HG02763 (cell line): ENCODE results near the gene FAM20C.
"Not testable (repeated sequence)": the region's sequence is repeated elsewhere in the genome, so short reads cannot be mapped to it uniquely, and the experiment has no call there.

ENCODE experiments used
- ATAC-seq: cut with Tn5 transposase; IDR thresholded peaks from one replicate; pipeline ENCODE4 v1.9.1; 2021; ENCODE audit warnings: mild to moderate bottlenecking, moderate library complexity; ENCODE audit not compliant: unreplicated experiment

FAM20C gene

DNA sequence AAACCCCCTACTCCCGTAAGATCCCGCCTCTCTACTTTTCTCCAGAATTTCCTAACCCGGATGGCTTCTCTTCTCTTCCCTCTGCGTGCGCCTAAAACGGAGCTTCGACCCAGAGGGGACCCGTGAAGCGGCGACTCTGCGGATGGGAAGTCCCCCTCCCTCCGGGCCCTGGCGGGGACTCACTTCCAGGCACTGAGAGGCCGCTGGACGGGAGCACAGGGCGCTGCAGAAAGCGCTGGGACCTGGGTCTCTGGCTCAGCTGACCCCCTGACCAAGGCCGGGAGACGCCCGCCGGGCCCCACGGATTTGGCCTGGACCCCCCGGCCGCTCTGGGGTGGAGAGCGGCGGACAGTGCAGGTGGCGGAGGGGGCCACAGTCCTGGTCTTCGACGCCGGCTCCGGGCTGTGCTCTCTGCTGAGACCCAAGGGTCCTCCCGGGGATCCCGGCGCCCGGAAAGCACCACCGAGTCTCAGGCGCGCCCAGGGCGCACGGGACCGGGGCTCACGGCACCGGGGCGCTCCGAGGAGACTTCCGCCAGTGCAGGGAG is 96.9 kb downstream of the FAM20C start:
- no peak for ATAC-seq

DNA sequence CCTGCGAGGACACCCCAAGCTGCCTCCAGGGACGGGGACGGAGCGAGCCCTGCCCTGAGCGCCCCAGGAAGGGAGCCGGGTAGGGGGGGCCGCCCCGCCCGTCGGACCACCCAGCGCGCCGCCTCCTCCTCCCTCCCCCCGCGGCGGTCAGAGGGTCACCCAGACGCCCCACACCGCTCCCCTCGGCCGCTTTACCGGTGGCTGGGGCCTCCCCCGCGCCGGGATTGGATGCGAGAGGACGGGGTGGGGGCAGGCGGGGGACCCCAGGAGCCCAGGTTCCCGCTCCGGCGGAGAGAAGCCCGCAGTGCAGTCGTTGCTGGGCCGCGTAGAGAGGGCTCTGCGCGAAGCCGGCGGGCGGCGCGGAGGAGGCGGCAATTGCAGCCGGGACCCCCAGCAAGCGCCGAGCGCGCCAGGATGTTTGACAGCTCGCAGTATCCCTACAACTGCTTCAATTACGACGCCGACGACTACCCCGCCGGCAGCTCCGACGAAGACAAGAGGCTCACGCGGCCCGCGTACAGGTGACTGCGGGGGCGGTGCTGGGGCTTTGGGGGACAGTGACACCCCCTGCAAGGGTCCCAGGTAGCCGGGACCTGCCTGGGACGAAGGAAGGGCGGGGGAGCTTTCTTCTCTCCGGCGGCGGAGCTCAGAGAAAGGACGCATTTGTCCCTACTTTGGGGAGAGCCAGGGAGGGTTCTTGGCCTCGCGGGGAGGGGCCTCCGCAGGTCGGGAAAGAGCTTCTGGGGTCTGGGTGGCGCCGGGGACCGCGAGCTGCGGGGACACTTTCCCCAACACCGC is 97.6 kb downstream of the FAM20C start, which contains the start of gene FOXL3:
TSS of gene FOXL3 (plus strand) at position 415 of the 798 bp plus-strand sequence. CDS start at position 415, 0 bp downstream.
- ATAC-seq, result no peak

DNA sequence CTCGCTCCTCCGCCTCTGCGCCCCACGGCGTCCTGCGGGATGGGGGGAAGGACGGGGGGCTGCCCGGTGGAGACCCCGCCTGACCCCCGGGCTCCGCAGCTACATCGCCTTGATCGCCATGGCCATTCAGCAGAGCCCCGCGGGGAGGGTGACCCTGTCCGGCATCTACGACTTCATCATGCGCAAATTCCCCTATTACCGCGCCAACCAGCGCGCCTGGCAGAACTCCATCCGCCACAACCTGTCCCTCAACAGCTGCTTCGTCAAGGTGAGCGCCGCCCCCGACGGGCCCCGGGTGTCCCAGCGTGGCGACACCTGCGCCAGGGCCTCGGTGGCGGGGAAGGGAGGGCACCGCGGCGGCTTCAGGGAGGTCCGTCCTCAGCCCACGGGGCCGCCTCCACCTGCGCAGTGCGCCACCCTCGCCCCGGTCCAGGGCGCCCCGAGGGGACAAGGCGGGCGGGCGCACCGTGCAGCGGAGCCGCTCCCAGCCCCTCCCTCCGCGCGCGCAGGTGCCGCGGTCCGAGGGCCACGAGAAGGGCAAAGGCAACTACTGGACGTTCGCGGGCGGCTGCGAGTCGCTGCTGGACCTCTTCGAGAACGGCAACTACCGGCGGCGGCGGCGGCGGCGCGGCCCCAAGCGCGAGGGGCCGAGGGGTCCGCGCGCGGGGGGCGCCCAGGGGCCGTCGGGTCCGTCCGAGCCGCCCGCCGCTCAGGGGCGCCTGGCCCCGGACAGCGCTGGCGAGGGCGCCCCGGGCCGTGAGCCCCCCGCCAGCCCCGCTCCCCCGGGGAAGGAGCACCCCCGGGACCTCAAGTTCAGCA is 98.4 kb downstream of the FAM20C start:
- ATAC-seq, result no peak

DNA sequence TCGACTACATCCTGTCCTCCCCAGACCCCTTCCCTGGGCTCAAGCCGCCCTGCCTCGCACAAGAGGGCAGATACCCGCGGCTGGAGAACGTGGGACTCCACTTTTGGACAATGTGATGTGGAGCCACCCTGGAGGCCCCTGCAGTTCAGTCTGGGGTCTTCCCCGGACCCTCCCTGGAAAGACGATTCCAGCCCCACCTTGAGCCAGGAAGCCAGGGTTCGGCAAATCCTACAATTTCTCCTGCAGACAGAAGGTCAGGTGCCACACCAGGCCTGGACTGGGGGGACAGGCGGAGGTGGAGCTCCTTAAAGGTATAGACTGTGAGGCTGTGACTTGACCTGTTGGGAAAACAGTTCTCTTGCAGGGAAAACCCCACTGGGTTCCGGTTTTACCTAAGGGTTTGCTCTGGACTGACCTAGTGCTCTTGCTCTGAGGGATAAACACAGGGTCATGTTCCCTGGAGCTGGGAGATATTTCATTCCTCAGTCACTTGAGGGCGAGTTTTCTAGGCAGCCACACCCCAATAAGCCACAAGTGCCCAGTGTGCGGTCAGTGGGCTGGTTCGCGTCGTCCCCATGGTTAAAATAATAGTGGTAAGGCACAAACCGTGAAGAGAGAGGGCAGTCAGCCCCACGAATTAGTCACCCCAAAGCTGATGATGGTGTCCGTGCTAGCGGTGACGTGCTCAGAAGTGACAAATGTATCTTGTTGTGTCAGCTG is 99.2 kb downstream of the FAM20C start:
- no peak for ATAC-seq

DNA sequence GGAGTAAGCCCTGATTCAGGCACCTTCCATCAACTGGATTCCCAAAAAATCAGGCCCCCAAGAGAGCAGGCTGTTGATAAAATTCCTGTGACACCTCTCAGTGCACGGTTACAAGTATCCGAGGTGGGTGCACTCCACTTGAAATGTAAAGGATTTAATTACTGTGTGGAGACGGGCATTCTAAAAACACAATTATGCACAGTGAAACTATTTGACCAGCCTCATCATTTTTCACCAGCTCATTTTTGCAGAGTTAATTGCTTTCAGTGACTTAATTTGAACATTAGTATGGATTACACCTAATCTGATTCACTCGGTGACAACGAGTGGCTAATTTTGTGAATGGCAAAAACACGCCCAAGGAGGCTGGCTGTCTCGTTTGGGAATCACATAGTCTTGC is 99.9 kb downstream of the FAM20C start:
- ATAC-seq, result no peak

DNA sequence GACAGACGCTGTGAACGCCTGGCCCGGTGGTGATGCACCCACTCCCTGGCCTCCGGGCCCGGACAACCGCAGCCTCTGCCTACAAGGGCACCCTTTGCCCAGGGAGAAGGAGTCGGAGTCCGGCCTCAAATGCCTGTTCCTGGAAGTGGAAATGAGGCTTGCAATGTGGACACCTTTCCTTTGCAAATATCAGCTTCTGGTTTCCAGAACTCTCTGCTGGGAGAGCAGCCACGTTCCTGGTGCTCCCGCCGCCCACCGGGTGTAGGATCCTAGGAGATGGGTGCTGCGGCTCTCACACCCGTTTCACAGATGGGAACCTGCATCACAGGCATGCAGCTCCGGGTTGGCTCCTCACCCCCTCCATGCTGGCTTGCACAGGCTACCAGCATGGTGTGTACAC is 100.5 kb downstream of the FAM20C start:
- no peak for ATAC-seq

DNA sequence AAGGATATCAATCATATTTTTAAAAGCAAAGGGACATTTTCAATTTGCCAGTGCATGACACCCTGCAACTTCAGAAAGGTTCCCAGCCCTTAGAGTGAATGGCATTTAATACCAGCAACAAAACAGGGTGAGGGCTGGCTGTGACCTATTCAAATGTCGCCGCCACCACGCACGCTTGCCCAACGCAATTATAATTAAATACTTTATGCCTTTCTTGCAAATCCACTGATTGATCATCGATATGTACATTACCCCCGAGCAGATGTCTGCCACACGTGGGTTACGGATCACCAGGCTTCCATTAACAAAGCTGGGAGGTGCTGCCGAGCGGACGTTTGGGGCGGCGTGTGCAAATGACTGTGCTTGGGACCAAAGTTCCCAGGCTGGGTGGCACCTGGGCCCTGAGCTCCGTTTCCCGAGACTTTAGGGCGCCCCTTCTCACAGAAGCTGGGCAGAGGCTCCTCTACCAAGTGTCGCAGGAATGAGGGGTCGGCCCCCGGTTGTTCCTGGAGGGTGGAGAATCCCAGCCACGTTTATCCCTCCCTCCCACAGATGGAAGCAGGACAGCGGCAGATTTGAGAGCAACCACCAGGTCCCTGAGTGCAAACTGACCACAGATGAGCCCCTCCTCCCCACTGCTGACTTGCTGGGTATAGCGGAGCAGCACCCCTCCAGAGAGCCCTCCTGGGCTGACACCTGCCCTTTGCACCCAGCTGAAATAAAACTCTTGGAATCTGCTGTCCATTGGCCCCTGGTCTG is 101.5 kb downstream of the FAM20C start:
- no peak for ATAC-seq

DNA sequence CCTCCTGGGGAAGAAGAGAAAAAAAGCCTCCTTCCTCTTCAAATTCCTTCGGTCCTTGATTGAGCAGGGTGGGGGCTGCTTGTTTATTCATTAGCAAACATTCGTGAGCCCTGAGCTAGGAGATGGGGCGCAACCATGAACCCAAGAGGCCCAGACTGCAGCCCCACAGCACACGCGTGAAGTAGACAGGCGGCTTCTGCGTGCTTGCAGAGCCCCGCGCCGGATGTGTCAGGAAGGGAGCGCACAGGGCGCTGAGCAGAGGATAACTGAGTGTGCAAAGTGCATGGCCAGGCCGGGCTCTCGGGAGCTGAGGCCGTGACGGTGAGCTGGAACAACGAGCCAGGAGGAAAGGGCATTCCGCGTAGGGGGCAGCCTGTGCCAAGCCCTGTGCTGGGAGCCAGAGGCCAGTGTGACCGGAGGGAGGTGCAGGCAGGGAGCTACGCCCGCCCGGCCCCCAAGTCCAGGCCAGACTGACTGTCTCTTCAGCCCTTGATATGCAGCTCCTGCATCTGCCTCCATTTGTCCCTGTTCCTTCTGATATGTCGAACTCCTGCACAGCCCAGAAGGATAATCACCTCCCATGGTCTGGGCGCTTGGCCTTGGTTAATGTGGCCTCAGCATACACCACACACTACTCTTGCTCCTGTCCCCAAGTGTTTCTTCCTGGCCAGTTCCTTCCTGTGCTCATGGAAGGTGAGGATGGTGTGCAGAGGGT is 102.2 kb downstream of the FAM20C start:
- ATAC-seq, result no peak

DNA sequence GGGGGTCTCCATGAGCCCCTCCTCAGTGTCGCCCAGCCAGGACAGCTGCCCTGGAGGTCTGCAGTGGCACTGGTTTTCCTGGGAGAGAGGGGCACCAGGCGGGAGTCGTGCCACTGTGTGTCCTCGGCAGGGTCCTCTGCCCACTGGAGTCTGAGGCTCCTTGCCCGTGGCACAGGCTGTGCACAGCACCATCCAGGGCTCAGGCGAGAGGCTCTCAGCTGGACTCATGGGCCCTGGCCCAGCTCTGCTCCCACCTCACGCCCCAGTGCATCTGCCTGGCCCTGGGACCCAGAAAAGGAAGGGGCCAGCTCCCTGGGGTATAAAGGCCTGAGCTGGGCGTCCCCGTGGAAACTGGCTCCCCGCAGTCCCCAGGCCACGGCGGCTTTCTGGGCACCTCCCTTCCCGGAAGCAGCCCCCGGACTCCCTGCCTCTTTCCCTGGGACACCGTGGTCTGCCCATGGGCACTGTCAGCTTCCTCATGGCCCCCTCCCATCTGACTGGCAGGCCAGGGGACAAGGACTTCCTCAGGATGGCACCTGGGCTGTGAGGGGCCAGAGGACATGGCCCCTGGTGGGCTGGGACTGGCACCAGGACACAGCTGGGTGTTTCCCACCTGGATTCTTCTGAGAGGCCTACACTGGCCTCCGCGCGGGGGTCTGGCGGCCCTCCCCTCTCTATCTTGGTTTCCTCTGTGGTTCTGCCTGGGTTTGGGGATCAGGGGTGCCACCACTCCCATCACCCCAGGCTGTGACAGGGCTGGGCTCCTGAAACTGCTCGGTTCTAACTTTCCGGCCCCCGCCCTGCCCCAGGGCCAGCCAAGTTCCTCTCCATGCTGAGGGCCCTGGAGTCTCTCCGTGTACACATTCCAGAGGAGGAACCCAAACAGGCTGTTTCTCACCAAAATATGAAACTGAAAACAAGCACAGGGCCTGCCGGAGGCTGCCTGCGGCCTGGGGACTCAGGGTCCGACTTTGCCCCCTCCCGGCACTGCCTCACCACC is 103.1 kb downstream of the FAM20C start:
- no peak for ATAC-seq

DNA sequence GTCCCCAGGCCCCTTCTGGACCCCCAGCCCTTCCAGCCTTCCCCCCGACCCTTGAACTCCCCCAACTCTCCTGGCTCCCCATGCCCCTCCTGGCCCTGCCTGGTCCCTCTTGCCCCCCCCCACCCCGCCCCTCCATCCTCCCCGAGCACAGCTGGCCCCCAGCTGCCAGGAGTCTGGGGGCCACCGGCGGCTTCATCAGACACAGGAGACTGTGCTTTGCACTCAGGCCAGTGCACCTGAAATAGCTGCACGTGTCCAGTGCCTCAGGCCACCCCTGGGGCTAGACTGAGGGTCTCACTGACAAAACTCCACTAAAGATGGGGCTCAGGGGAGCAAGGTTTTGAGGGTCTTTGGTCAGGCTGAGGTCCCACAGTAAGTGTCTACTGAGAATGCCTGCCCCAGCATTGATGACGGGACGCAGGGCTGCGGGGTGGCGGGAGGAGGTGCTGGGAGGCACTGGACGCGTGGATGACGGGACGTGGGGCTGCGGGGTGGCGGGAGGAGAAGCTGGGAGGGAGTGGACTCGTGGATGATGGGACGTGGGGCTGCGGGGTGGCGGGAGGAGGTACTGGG is 104.1 kb downstream of the FAM20C start:
- ATAC-seq, result no peak

DNA sequence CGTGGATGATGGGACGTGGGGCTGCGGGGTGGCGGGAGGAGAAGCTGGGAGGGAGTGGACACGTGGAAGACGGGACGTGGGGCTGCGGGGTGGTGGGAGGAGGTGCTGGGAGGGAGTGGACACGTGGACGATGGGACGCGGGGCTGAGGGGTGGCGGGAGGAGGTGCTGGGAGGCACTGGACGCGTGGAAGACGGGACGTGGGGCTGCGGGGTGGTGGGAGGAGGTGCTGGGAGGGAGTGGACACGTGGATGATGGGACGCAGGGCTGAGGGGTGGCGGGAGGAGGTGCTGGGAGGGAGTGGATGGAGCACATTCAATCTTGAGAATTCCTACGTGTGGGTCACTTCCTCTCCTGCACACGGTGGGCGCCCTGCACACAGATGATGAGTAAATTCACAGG is 104.8 kb downstream of the FAM20C start:
- ATAC-seq, result not testable (repeated sequence)

DNA sequence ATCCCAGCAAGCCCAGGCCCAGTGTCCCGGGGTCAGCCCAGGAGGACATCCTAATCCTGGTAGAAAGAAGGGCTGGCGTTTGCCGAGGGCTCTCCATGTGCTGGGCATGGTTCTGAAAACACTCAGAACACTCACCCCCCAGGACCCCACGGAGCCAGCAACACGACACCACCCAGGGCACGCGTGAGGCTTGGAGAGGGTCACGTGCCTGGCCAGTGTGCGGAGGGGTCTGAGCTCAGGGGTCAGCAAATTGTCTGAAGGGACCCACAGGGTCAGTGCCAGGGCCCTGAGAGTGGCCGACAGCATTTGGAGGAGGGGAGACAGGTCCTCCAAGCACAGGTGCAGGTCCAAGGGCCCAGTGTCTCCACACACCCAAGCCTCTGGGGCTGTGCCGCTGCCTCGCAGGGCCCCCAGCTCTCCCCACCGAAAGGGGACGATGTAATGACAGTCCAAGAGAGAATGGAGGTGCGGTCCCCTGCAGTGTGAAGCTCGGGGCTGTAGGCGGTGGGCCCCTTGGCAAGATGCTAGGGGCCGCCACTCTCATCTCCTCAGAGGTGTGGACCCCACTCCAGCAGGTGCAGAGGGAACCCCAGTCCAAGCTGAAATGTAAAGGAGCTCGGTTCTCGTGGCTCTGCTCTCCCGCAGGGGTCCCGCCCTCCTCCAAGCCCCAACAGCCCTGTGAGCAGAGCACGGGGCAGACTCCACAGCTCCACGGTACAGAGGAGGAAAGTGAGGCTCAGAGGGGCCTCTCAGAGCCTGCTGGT is 105.4 kb downstream of the FAM20C start:
- no peak for ATAC-seq

DNA sequence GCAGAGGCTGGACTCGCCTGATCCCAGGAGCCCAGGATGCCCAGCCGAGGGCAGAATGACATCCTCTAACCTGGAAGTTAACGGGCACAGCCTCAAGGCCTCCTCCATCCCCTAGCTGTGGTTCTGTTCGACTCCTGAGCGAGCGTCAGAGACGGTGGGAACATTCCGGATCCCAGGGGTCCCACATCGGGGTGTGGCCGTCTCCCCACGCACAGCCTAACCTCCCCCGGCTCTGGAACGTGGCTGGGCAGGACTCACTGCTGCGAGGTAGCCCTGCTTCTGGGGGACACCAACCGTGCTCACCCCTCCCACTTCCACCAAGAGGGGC is 106.0 kb downstream of the FAM20C start:
- ATAC-seq, result no peak

DNA sequence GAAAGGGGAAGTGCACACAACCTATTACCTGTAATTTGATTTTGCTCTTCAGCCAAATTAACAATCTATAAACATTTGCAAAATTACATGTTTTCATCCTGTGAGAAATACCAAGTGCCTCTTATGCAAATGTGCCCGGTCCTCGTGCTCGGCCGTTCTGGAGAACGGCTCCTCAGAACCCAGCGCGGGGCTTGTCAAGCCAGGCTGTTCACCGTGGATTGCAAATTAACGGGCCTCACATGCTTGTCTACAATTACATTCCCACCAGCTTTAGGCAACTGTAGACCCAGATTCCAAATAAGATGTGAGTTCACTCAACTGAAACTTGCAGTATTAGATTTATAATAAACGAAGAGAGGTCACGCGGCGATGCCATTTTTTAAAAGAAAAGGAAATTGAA is 106.4 kb downstream of the FAM20C start:
- ATAC-seq, result no peak

DNA sequence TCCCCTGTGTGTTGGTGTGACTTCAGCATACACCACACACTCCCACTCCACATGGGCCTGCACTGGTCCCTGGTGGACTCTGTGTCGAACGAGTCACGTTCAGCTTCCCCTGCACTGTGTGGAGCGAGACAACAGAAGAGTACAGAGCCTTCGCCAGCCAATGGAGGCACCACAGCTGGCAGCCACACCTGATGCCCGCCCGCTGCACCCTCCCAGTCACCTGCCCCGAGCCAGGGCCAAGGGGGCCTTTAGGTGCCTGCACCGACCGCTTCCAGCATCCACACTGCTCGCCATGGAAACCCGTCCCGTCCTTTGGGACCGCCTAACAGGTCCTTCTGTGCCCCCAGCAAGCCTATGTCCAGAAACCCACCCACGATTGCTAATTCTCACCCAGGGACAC is 106.8 kb downstream of the FAM20C start:
- no peak for ATAC-seq

DNA sequence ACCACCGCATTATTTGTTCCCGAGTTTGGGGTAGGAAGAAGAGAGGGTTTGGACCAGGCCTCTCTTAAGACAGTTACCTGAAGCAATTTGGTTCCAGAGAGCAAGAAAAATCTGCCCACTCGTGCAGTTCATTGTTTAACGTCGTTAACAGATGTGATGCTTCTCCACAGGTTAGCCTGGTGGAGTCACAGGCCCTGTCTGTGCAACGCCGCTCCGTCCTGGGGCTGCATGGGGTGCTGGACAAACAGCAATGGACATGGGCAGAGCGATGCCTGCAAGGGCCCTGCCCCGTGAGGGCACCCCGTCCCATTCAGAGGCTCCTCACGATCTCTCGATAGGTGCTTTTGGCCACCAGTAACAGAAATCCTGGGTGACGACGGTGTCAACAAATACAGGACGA is 107.3 kb downstream of the FAM20C start:
- ATAC-seq, result no peak

DNA sequence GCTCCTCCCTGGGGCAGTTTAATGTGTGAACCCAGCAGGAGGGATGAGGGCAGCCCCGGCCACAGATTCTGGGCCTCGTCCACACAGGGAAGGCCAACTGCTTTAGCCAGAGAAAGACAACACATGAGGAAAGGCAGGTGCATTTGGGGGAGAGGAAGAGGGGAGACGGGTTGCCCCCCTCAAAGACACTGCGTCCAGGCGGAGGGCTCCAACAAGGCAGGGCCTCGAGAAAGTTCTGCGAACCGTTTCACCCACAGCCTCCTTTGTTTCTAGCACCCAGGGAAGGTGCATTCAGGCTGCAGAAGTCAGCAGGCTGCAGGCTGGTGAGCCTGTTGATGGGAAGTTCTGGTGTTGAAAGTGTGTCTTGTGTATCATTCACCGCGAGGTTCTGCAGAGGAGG is 107.7 kb downstream of the FAM20C start:
- no peak for ATAC-seq
